ENCODE data around the gene CRYZ.
"Not testable (repeated sequence)": the region's sequence is repeated elsewhere in the genome, so short reads cannot be mapped to it uniquely, and the experiment has no call there.

CRYZ gene

DNA sequence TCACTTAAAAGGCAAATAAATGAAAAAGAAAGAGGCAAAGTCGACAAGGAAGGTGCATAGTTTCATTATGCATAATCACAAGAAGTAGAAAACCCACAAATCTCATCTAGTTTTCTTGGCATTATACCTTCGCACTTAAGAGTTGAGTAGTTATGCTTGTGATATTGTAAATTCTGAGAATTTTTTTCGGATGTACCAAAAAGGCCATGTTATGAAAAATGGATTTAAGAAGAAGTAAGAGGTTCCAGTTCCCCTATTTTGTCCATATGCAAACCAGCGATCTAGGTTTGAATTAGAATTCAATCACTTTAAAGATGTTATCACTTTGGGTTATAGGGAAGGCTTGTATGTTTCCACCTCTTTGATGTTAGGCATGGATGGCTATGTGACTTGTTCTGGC lies 51.4 kb downstream of the CRYZ start:
- no peak for DNase-seq (ENCODE audit: low spot score)

GRCh38 chr1:74681001-74681400 lies 51.8 kb downstream of the CRYZ start:
- DNase-seq (ENCODE audit: low spot score): no peak

DNA sequence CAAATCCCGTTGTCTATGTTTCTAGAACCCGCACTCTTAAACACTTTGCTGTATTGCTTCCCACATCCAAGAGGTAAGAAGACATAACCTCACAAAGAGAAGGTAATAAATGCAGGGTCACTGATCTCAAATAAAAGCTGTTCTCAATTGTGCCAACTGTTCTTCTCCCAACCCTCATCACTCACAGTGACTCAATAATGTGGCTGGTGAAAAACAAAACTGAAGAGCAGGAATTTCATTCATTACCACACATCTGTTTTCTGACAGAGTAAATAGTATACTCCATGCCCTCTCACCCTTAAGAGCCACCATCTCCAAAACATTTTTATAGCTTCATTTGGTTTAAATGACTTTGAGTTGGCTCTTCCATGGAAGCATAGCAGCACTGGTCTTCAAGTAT lies 53.0 kb downstream of the CRYZ start:
- DNase-seq (ENCODE audit: low spot score): no peak

DNA sequence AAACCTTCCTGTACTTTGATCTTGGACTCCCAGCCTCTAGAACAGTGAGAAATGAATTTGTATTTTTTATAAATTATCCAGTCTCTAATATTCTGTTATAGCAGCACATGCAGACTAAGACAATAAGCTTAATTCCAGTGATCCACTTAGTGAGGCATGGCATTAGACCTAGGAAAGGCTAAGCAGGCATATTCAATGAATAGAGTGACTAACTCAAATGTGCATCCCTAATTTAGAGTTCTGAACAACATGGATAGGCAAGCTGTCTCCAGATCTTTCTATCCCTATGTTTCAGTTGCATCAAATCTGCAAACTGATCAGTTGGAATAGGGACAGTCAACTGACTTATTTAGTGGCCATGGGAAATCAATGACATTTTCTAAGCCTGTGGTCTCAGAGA lies 54.9 kb downstream of the CRYZ start:
- DNase-seq (ENCODE audit: low spot score): no peak

DNA sequence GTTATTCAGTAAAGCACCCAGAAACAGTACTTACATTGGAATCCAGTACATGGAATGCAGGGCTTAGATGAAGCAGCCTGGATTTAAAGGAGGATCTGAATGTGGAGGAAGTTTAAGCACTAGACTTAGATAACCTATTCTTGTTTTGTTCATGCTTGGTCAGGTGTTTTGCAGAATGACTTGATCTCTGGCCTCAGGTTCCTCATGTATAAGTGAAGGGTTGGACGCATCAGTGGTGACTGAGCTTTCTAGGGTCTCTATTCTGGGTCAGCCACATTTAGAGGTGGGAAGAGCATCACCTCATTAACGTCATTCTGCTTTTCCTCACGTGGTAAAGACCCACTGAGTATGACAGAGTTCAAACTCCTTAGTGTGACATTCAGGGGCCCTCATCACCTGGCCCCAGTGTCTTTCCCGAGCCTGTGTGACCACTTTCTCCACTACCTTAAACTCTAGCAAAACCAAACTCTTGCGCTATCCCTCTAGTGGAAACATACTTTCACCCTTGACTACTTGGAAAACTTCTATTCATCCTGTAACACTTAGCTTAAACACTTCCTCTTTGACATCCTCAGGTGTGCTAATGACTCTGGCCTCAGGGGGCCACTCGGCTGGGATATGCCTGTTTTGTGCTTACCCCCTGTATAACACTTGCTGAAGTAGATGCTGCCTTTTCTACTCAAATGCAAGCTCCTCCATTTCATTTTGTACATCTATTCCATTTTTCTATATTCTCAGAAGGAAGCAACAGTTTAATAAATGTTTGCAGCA lies 58.4 kb downstream of the CRYZ start:
- DNase-seq (ENCODE audit: low spot score): no peak

- DNase-seq (ENCODE audit: low spot score): no peak
Observed at GRCh38 chr1:74673351-74674111, 59.3 kb downstream of the CRYZ start, which contains the start of gene ERICH3. Gene ERICH3, minus strand, starts transcription at chr1:74673792. Its CDS starts 273 bp downstream, at chr1:74673519.

DNA sequence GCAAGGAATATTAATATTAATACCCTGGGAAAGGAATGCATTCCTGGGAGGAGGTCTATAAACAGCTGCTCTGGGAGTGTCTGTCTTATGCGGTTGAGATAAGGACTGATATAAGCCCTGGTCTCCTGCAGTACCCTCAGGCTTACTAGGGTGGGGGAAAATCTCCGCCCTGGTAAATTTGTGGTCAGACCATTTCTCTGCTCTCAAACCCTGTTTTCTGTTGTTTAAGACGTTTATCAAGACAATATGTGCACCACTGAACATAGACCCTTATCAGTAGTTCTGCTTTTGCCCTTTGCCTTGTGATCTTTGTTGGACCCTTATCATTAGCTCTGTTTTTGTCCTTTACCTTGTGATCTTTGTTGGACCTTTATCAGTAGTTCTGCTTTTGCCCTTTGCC lies 62.0 kb downstream of the CRYZ start:
- DNase-seq (ENCODE audit: low spot score): not testable (repeated sequence)

Data from hematopoietic multipotent progenitor cell treated with erythropoietin and hydrocortisone succinate and interleukin-3 and kit ligand, for 17 days (in vitro differentiated cells).